ENCODE measurements around the gene SETD7. TPM values are rescaled to one million over a fixed set of nuclear protein-coding genes. Genes with fewer than 3 reads are reported as not detected.

Gene SETD7
- total RNA-seq, 6 experiments from 2014 or later: 61.5 to 86.6 (median 67.9) TPM

DNA sequence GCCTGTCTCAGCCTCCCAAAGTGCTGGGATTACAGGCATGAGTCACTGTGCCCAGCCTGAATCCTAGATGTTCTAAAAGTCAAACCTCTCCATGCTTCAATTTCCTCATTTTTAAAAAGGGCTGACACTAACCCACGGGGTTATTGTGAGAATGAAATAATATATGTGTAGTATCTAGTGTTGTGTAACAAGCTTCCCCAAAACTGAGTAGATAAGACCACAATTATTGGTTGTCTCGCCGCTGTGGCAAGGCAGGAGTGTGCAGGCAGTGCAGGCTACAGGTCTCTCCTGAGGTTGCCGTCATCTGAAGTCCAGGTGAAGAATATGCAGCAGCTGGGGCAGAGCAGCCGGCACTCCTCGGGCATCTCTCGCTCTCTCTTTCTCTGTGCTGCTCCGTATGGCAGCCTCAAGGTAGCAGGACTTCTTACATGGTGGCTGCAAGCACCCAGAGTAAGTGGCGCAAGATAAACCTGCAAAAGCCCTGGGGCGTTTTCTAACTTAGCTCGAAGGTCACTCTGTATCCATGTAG lies 71.2 kb downstream of the SETD7 start:
- no peak overlapping the region for H3K4me3 Mint-ChIP-seq
- TF ChIP-seq, protein P1, sequence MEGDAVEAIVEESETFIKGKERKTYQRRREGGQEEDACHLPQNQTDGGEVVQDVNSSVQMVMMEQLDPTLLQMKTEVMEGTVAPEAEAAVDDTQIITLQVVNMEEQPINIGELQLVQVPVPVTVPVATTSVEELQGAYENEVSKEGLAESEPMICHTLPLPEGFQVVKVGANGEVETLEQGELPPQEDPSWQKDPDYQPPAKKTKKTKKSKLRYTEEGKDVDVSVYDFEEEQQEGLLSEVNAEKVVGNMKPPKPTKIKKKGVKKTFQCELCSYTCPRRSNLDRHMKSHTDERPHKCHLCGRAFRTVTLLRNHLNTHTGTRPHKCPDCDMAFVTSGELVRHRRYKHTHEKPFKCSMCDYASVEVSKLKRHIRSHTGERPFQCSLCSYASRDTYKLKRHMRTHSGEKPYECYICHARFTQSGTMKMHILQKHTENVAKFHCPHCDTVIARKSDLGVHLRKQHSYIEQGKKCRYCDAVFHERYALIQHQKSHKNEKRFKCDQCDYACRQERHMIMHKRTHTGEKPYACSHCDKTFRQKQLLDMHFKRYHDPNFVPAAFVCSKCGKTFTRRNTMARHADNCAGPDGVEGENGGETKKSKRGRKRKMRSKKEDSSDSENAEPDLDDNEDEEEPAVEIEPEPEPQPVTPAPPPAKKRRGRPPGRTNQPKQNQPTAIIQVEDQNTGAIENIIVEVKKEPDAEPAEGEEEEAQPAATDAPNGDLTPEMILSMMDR (IDR thresholded peaks at IDR 0.05): no peak
- H3K27me3 Mint-ChIP-seq (ENCODE audit: insufficient read depth): no peaks in the 10 kb centered on the region; the same call in 1 of the 2 replicates
- no peak for DNase-seq
- H3K27ac Mint-ChIP-seq: no peak overlapping the region
- no peaks in the 10 kb centered on the region for H3K36me3 Mint-ChIP-seq (ENCODE audit: low read depth)
- H3K4me1 Mint-ChIP-seq (ENCODE audit: low read depth): peaks cover 19% of the 10 kb centered on the region
- H3K9me3 Mint-ChIP-seq: no peaks in the 10 kb centered on the region

DNA sequence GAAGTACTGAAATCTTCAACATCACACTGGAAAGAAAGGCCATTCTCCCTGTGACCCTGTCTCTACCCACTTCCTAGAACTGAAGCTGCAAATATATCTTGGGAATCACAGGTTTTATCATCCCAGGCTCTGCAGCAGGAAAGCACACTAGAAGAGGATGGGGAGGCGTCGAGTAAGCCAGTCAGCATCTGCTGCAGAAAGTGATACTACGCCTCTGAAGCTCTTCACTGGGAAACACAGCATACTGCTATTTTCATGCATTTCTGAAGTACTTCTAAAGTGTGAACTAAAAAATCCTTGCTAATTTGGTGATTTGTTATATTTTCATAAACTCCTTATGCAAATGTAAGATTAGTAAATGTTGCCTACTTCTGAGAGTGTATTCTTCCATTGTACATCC lies 73.0 kb downstream of the SETD7 start:
- H3K4me1 Mint-ChIP-seq (ENCODE audit: low read depth): peaks cover 15% of the 10 kb centered on the region
- no peak overlapping the region for H3K4me3 Mint-ChIP-seq
- no peaks in the 10 kb centered on the region for H3K36me3 Mint-ChIP-seq (ENCODE audit: low read depth)
- no peaks in the 10 kb centered on the region for H3K9me3 Mint-ChIP-seq
- TF ChIP-seq, protein P1 (IDR thresholded peaks at IDR 0.05): no peak
- H3K27ac Mint-ChIP-seq: no peak overlapping the region
- no peak for DNase-seq
- no peaks in the 10 kb centered on the region; the same call in 1 of the 2 replicates for H3K27me3 Mint-ChIP-seq (ENCODE audit: insufficient read depth)

DNA sequence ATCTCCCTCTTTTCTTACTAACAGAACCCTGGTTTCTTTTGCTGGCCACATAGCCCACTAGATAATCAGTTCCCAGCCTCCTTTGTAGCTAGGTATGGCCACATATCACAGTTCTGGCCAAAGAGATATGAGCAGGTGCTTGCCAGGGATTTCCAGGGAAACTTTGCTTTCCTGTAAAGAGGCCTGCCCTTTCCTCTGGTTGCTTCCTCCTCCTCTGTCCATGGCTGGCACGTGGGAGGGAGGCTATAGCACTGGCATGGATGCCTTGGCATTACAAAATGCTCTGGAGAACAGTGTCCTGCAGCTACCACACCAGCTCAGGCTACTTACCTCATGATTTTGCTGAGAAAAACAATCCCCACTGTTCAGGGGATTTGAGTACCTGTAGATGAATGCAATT lies 74.6 kb downstream of the SETD7 start:
- TF ChIP-seq, protein P1 (IDR thresholded peaks at IDR 0.05): no peak
- no peak overlapping the region for H3K27ac Mint-ChIP-seq
- no peaks in the 10 kb centered on the region; the same call in 1 of the 2 replicates for H3K36me3 Mint-ChIP-seq (ENCODE audit: low read depth)
- H3K4me3 Mint-ChIP-seq: no peak overlapping the region
- H3K27me3 Mint-ChIP-seq (ENCODE audit: insufficient read depth): no peaks in the 10 kb centered on the region; the same call in 1 of the 2 replicates
- DNase-seq: no peak
- H3K4me1 Mint-ChIP-seq (ENCODE audit: low read depth): peaks cover under 1% of the 10 kb centered on the region; the same call in 1 of the 2 replicates
- no peaks in the 10 kb centered on the region for H3K9me3 Mint-ChIP-seq

DNA sequence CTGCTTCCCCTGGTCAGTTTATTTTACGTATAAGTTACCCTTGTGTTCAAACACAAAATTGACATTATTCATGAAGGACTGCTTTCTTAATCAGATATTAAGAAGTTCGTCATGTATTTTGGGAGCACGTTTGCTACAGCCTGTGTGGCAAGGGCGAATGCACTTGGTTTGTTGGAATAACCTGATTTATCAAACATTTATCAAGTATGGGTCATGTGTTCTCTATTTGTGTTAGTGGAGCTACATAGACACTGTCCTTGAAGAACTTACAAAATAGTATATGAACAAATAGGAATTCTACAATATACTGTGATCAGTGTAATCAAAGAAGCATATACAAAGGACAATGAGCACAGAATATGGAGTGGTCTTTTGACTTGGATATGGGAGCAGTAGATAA lies 79.7 kb downstream of the SETD7 start:
- Mint-ChIP-seq H3K27ac (no peak overlapping the region), H3K4me3 (no peak overlapping the region), H3K36me3 (ENCODE audit: low read depth) (peaks cover 19% of the 10 kb centered on the region), H3K9me3 (peaks cover 7% of the 10 kb centered on the region), H3K27me3 (ENCODE audit: insufficient read depth) (no peaks in the 10 kb centered on the region; the same call in 1 of the 2 replicates), H3K4me1 (ENCODE audit: low read depth) (no peaks in the 10 kb centered on the region; the same call in 1 of the 2 replicates)
- no peak for DNase-seq
- TF ChIP-seq, protein P1 (IDR thresholded peaks at IDR 0.05): no peak

DNA sequence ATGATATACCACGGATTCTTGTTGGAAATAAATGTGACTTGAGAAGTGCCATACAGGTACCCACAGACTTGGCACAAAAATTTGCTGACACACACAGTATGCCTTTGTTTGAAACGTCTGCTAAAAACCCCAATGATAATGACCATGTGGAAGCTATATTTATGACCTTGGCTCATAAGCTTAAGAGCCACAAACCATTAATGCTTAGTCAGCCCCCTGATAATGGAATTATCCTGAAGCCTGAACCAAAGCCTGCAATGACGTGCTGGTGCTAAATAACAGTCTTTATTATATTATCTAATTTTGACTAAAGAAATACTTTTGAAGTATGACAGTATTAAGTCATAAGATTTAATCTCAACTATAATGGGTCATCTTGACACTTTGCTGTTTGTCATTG lies 83.2 kb downstream of the SETD7 start:
- DNase-seq: no peak
- Mint-ChIP-seq H3K9me3 (peaks cover 31% of the 10 kb centered on the region), H3K27ac (no peak overlapping the region), H3K27me3 (ENCODE audit: insufficient read depth) (no peaks in the 10 kb centered on the region; the same call in 1 of the 2 replicates), H3K4me3 (no peak overlapping the region), H3K4me1 (ENCODE audit: low read depth) (peaks cover 12% of the 10 kb centered on the region), H3K36me3 (ENCODE audit: low read depth) (peaks cover 41% of the 10 kb centered on the region)
- TF ChIP-seq, protein P1 (IDR thresholded peaks at IDR 0.05): no peak
